Erythroblast (primary cell): ENCODE data around the gene ITGB1BP2.

ENCODE experiments used
- GATA1 ChIP-seq: IDR thresholded peaks from 2 replicates; pipeline ENCODE4 v1.6.1; 2011; ENCODE audit warnings: low read depth, mild to moderate bottlenecking, control low read depth, low read length, moderate library complexity
- POLR2A ChIP-seq: IDR thresholded peaks from 2 replicates; pipeline ENCODE4 v1.6.1; 2011; ENCODE audit warnings: mild to moderate bottlenecking, low read length

GRCh38 chrX:71326394-71326793 is 24.8 kb downstream of the ITGB1BP2 start:
- TF ChIP-seq POLR2A (no peak), GATA1 (no peak)
